Left ventricle myocardium inferior (tissue), 1 donor: ENCODE data around the gene TOP2B. TPM values are rescaled to one million over a fixed set of nuclear protein-coding genes. Genes with fewer than 3 reads are reported as not detected.
A peak's percentile ranks its signal among the peaks of the same experiment; 100 is the strongest.

ENCODE experiments used
- DNase-seq: peaks from one replicate; pipeline ENCODE4 v3.0.0-alpha.2; 2020
- H3K27ac ChIP-seq: fragments of 200-600 bp; replicated peaks from 2 replicates; pipeline ENCODE4 v1.8.0; 2021
- H3K27me3 ChIP-seq: fragments of 200-600 bp; 2 replicates; pipeline ENCODE4 v1.8.0; 2021; ENCODE audit warnings: low read depth
- H3K36me3 ChIP-seq: fragments of 200-600 bp; 2 replicates; pipeline ENCODE4 v1.8.0; 2021
- H3K4me1 ChIP-seq: fragments of 200-600 bp; 2 replicates; pipeline ENCODE4 v1.8.0; 2021
- H3K4me3 ChIP-seq: fragments of 200-600 bp; 2 replicates; pipeline ENCODE4 v1.8.0; 2021; ENCODE audit warnings: mild to moderate bottlenecking, moderate library complexity
- H3K9me3 ChIP-seq: fragments of 200-600 bp; replicated peaks from 2 replicates; pipeline ENCODE4 v1.8.0; 2021
- CTCF ChIP-seq: fragments of 200-600 bp; IDR thresholded peaks from 2 replicates; pipeline ENCODE4 v1.8.0; 2021; ENCODE audit warnings: antibody characterized with exemption, mild to moderate bottlenecking, borderline replicate concordance
- intact Hi-C: fragments of 100-400 bp; cut with micrococcal nuclease; formaldehyde crosslinking; loops from one replicate; pipeline ENCODE4 v1.11.0; 2022
- total RNA-seq: library from RNA; stranded (reverse); fragmentation: NEBNext Ultra II Directional; extraction: Animal tissue kit (Norgen Biotek cat#: 25700); gene quantifications from one replicate; pipeline ENCODE4 v1.2.1, GENCODE V29; 2021
- donor health status: DM: no; HTN: yes; CAD: no; lungs with severe emphysema.

Gene TOP2B
- total RNA-seq, 1 donor from 2014 or later: 101 TPM

GRCh38 chr3:25587094-25587493 is 77.6 kb downstream of the TOP2B start:
- H3K27me3 ChIP-seq: no peaks in the 10 kb centered on the region
- intact Hi-C loops: no loop called here
- H3K4me1 ChIP-seq: peaks cover 55% of the 10 kb centered on the region
- no peak for DNase-seq
- no peak for TF ChIP-seq CTCF
- H3K9me3 ChIP-seq: peaks cover 8% of the 10 kb centered on the region
- H3K4me3 ChIP-seq: no peak overlapping the region
- H3K27ac ChIP-seq: peak overlapping the region; percentile 80
- H3K36me3 ChIP-seq: peaks cover 19% of the 10 kb centered on the region

- Histone ChIP-seq H3K4me1 (peaks cover 49% of the 10 kb centered on the region), H3K4me3 (no peak overlapping the region), H3K27ac (peak overlapping the region; percentile 80), H3K9me3 (peaks cover 9% of the 10 kb centered on the region), H3K27me3 (no peaks in the 10 kb centered on the region), H3K36me3 (peaks cover 25% of the 10 kb centered on the region)
- DNase-seq: no peak
- no peak for TF ChIP-seq CTCF
- intact Hi-C loops: no loop called here
Observed at GRCh38 chr3:25586553-25586952, 78.2 kb downstream of the TOP2B start.

GRCh38 chr3:25586167-25586505 is 78.6 kb downstream of the TOP2B start:
- H3K4me3 ChIP-seq: no peak overlapping the region
- no peaks in the 10 kb centered on the region for H3K27me3 ChIP-seq
- intact Hi-C loops: no loop called here
- no peak overlapping the region for H3K27ac ChIP-seq
- H3K9me3 ChIP-seq: peaks cover 9% of the 10 kb centered on the region
- H3K4me1 ChIP-seq: peaks cover 45% of the 10 kb centered on the region
- no peak for DNase-seq
- no peak for TF ChIP-seq CTCF
- H3K36me3 ChIP-seq: peaks cover 29% of the 10 kb centered on the region

GRCh38 chr3:25585361-25586166 is 79.1 kb downstream of the TOP2B start:
- Histone ChIP-seq H3K36me3 (peaks cover 34% of the 10 kb centered on the region), H3K9me3 (peaks cover 9% of the 10 kb centered on the region), H3K4me3 (no peak overlapping the region), H3K27ac (no peak overlapping the region), H3K27me3 (no peaks in the 10 kb centered on the region), H3K4me1 (peaks cover 39% of the 10 kb centered on the region)
- DNase-seq: no peak
- intact Hi-C loops: no loop called here
- TF ChIP-seq CTCF: no peak

- no peak for TF ChIP-seq CTCF
- Histone ChIP-seq H3K4me1 (peaks cover 26% of the 10 kb centered on the region), H3K27ac (no peak overlapping the region), H3K4me3 (no peak overlapping the region), H3K9me3 (peaks cover 9% of the 10 kb centered on the region), H3K36me3 (peaks cover 36% of the 10 kb centered on the region), H3K27me3 (no peaks in the 10 kb centered on the region)
- DNase-seq: no peak
- intact Hi-C loops: no loop called here
Observed at GRCh38 chr3:25584011-25584789, 80.5 kb downstream of the TOP2B start.
